ENCODE data around the gene C11orf86.
"Not testable (repeated sequence)": the region's sequence is repeated elsewhere in the genome, so short reads cannot be mapped to it uniquely, and the experiment has no call there.

Gene C11orf86

DNA sequence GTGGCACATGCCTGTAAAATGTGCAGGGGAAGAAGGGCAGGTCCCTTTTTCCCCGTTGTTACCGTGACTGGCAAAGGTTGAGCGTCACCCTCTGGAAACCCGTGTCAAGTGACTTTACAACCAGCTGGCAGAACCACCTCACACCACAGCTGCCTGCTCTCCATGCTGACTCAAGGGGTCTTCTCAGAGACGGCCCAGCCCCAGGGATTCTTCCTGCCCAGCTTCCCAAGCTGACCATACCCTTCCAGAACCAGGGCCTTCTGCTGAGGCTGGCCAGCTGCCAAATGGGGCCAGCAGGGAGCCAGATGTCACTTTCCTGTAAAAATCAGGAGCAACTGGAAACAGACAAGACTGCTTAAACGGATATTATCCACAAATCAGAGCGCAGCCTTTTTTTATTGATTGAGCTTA lies 23.2 kb upstream of the C11orf86 start:
- Histone ChIP-seq H3K4me3 (ENCODE audit: insufficient read depth, low read depth, low read length) (no peak overlapping the region), H3K27ac (ENCODE audit: insufficient read depth, low read depth, low read length, poor library complexity, severe bottlenecking) (no peak overlapping the region), H3K27me3 (ENCODE audit: control insufficient read depth, insufficient read depth, low read length, poor library complexity, severe bottlenecking) (no peaks in the 10 kb centered on the region), H3K4me1 (ENCODE audit: control insufficient read depth, insufficient read depth, low read length) (peaks cover 4% of the 10 kb centered on the region), H3K36me3 (ENCODE audit: control insufficient read depth, insufficient read depth, low read length) (no peaks in the 10 kb centered on the region), H3K9me3 (ENCODE audit: control insufficient read depth, low read length) (no peaks in the 10 kb centered on the region)
- 81 to 83% methylated on average over 7 of the region's 7 CpGs for WGBS, 2 experiments

DNA sequence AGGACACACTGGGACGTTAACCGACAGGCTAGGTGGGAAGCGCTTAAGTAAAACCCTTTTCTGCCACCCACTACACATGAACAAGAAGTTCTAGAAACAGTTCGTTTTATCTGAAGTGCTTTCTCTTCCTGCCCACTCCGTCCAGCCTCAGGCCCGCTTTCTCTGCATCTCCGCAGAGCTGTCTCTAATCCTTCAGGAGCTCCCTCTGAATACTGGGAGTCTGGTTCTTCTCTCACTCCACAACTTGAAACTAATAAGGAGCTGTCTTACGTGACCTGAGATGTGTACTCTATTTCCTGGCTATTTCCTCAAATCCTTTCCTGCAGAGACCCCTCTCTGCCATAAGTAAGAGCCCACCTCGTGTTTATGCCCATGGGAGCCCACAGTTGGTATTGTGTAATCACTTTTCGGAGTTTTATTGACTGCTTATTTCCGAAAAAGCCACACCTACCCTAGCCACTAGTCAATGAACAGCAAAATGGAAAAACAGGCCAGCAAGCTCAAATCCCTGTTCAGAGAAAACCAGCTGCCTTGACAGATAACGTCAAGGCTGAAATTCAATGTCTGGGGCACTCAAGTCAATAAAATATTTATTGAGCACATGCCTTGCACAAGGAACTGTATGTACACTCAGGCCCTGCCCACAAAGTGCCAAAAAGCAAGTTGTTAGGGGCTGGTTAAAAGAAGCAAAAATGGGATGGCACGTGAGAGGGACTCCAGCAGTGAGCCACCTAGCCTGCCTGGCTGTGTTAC lies 21.8 kb upstream of the C11orf86 start:
- Histone ChIP-seq H3K36me3 (ENCODE audit: control insufficient read depth, insufficient read depth, low read length) (no peaks in the 10 kb centered on the region), H3K27ac (ENCODE audit: insufficient read depth, low read depth, low read length, poor library complexity, severe bottlenecking) (no peak overlapping the region), H3K9me3 (ENCODE audit: control insufficient read depth, low read length) (no peaks in the 10 kb centered on the region), H3K4me3 (ENCODE audit: insufficient read depth, low read depth, low read length) (no peak overlapping the region), H3K4me1 (ENCODE audit: control insufficient read depth, insufficient read depth, low read length) (peaks cover 7% of the 10 kb centered on the region), H3K27me3 (ENCODE audit: control insufficient read depth, insufficient read depth, low read length, poor library complexity, severe bottlenecking) (no peaks in the 10 kb centered on the region)
- WGBS, 2 experiments = 94% methylated on average over 13 of the region's 13 CpGs

DNA sequence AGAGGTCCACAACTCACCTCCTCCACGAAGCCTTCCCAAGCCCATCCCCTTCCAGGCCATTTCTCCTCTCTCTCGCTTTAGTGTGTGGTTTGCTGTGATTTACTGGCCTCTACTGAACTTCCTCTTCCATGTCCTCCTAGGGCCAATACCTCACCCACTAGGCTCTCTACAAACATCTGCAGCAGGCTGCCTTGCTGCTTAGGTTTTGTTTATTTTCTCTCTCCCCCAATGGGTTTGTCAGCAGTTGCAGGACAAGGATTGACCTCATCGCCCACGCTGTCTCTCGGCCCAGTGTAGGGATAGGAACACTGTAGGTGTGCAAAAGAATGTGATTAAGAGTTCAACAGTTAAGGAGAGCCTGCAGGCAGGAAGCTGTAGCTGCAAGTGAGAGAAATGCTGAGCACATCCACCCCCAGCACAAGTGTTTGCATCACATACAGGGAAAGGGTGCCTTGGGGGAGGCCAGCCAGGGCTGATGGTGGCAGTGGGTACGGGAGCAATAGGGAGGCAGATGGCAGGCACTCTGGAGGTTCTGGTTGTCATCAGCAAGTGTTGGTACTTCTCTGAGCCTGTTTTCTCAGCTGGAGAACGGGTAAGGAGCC lies 18.3 kb upstream of the C11orf86 start:
- Histone ChIP-seq H3K9me3 (ENCODE audit: control insufficient read depth, low read length) (no peaks in the 10 kb centered on the region), H3K36me3 (ENCODE audit: control insufficient read depth, insufficient read depth, low read length) (no peaks in the 10 kb centered on the region), H3K27ac (ENCODE audit: insufficient read depth, low read depth, low read length, poor library complexity, severe bottlenecking) (no peak overlapping the region), H3K27me3 (ENCODE audit: control insufficient read depth, insufficient read depth, low read length, poor library complexity, severe bottlenecking) (peaks cover 9% of the 10 kb centered on the region), H3K4me1 (ENCODE audit: control insufficient read depth, insufficient read depth, low read length) (peaks cover 7% of the 10 kb centered on the region), H3K4me3 (ENCODE audit: insufficient read depth, low read depth, low read length) (no peak overlapping the region)
- WGBS, 2 experiments = 85 to 89% methylated on average over 7 of the region's 7 CpGs

DNA sequence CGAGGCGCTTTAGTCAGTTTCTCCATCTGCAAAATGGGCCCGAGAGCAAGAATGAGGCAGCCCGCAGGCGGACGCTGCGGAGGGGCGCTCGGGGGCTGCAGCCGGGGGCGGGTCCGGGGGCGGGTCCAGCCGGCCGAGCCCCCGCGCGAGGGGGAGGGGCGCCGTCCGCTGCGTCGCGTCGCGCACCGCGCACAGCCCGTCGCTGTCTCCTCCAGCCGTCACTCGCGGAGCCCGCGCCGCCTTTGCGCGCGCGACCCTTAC lies 17.2 kb upstream of the C11orf86 start:
- peaks cover 9% of the 10 kb centered on the region for H3K27me3 ChIP-seq (ENCODE audit: control insufficient read depth, insufficient read depth, low read length, poor library complexity, severe bottlenecking)
- 1% methylated on average over 40 of the region's 40 CpGs for WGBS, 2 experiments
- H3K36me3 ChIP-seq (ENCODE audit: control insufficient read depth, insufficient read depth, low read length) = no peaks in the 10 kb centered on the region
- H3K9me3 ChIP-seq (ENCODE audit: control insufficient read depth, low read length) = no peaks in the 10 kb centered on the region
- peaks cover 7% of the 10 kb centered on the region for H3K4me1 ChIP-seq (ENCODE audit: control insufficient read depth, insufficient read depth, low read length)
- H3K27ac ChIP-seq (ENCODE audit: insufficient read depth, low read depth, low read length, poor library complexity, severe bottlenecking) = no peak overlapping the region
- H3K4me3 ChIP-seq (ENCODE audit: insufficient read depth, low read depth, low read length) = peak overlapping the region; percentile 69

DNA sequence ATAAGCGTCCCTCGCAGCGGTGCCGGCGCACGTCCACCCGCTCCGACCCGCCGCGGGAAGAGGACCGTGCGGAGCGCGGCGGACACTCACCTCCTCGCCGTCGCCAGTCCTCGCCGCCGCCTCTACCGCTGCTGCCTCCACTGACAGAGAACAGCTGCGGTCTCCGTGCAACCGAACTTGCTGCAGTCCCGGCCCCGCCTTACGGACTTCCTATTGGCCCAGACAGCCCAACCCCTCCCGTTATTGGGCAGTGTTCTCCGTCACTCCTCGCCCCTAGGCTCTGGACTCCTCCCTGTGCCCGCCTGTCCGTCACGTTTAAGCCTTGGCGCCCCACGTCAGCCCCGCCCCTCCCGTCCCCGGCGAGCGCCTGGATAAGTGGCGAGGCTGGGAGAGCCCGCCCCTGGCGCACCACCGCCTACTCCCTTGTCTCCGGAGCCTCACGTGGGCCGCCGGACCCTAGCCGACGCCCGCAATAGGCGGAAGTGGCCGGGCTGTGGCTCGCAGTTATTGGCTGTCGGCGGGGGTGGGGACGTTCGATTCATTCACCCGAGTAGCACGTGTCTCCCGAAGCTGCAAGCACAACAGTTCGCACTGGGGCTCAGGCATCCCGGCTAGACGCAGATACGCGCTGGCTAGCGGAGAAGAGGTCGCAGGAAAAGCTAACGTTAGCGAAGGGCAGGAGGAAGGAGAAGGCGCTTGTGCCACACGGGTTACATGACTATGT lies 16.7 kb upstream of the C11orf86 start, which contains the start of gene PC:
Gene PC, minus strand, starts transcription at position 152 of the 724 bp plus-strand sequence. CDS start 86,224 bp downstream, outside the sequence.
- Histone ChIP-seq H3K27ac (ENCODE audit: insufficient read depth, low read depth, low read length, poor library complexity, severe bottlenecking) (no peak within 1 kb of the TSS), H3K4me1 (ENCODE audit: control insufficient read depth, insufficient read depth, low read length) (peaks cover 7% of the 10 kb centered on the region), H3K36me3 (ENCODE audit: control insufficient read depth, insufficient read depth, low read length) (no peaks in the 10 kb centered on the region), H3K4me3 (ENCODE audit: insufficient read depth, low read depth, low read length) (peak within 1 kb of the TSS; percentile 69), H3K27me3 (ENCODE audit: control insufficient read depth, insufficient read depth, low read length, poor library complexity, severe bottlenecking) (peaks cover 9% of the 10 kb centered on the region), H3K9me3 (ENCODE audit: control insufficient read depth, low read length) (no peaks in the 10 kb centered on the region)
- 0% methylated on average over 74 of the region's 74 CpGs for WGBS, 2 experiments

DNA sequence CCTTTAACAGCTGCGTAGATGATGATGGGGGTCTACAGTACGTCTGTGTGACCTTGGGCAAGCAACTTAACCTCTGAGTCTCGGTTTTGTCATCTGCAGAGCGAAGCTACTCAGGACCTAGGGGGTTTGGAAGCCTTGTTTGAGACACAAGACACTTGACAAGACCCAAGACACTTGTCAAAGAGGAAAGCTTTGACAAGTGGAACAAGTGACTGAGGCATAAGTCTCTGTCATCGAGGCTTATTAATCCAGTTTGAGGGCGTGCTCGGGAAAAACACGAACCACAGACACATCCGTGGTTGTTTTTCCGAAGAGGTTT lies 16.2 kb upstream of the C11orf86 start:
- H3K9me3 ChIP-seq (ENCODE audit: control insufficient read depth, low read length) = no peaks in the 10 kb centered on the region
- H3K4me3 ChIP-seq (ENCODE audit: insufficient read depth, low read depth, low read length) = no peak overlapping the region
- H3K4me1 ChIP-seq (ENCODE audit: control insufficient read depth, insufficient read depth, low read length) = peaks cover 7% of the 10 kb centered on the region
- no peak overlapping the region for H3K27ac ChIP-seq (ENCODE audit: insufficient read depth, low read depth, low read length, poor library complexity, severe bottlenecking)
- no peaks in the 10 kb centered on the region for H3K36me3 ChIP-seq (ENCODE audit: control insufficient read depth, insufficient read depth, low read length)
- WGBS, 2 experiments = 42 to 48% methylated on average over 10 of the region's 10 CpGs
- peaks cover 9% of the 10 kb centered on the region for H3K27me3 ChIP-seq (ENCODE audit: control insufficient read depth, insufficient read depth, low read length, poor library complexity, severe bottlenecking)

DNA sequence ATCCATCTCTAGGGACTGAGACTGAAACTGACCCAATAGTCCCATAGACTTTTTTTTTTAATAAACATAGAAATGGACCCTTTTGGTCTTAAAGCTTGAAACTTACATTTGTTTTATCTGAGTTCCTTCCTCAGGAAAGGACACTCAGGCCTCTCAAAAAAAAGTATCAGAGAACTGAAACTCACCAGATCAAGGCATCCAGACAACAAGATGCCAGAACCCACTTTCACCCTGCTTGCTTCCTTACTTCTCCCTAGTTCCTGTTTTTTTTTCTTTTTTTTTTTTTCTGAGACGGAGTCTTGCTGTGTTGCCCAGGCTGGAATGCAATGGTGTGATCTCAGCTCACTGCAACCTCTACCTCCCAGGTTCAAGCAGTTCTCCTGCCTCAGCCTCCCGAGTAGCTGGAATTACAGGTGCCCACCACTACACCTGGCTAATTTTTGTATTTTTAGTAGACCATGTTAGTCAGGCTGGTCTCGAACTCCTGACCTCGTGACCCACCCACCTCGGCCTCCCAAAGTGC lies 13.4 kb upstream of the C11orf86 start:
- WGBS, 2 experiments = 88 to 89% methylated on average over 5 of the region's 5 CpGs
- H3K4me3 ChIP-seq (ENCODE audit: insufficient read depth, low read depth, low read length); H3K9me3 ChIP-seq (ENCODE audit: control insufficient read depth, low read length); H3K27me3 ChIP-seq (ENCODE audit: control insufficient read depth, insufficient read depth, low read length, poor library complexity, severe bottlenecking); H3K36me3 ChIP-seq (ENCODE audit: control insufficient read depth, insufficient read depth, low read length); H3K27ac ChIP-seq (ENCODE audit: insufficient read depth, low read depth, low read length, poor library complexity, severe bottlenecking); H3K4me1 ChIP-seq (ENCODE audit: control insufficient read depth, insufficient read depth, low read length): not testable (repeated sequence)

DNA sequence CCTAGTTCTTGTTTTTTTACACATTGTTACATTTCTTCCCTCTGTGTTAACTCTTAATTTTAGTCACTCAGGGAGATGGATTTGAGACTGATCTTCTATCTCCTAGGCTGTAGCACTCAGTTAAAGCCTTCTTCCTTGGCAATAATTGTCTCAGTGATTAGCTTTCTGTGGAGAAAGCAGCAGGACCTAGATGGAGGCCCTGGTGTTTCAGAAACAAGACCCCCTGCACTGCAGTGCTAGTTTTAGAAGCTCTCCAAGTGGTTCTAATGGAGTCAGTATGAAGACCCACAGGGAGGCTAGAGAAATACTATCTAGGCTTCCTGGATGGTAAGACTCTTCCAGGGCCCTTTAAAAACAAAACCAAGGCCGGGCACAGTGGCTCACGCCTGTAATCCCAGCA lies 12.9 kb upstream of the C11orf86 start:
- H3K36me3 ChIP-seq (ENCODE audit: control insufficient read depth, insufficient read depth, low read length) = no peaks in the 10 kb centered on the region
- H3K27me3 ChIP-seq (ENCODE audit: control insufficient read depth, insufficient read depth, low read length, poor library complexity, severe bottlenecking) = peaks cover 9% of the 10 kb centered on the region
- no peak overlapping the region for H3K4me3 ChIP-seq (ENCODE audit: insufficient read depth, low read depth, low read length)
- H3K9me3 ChIP-seq (ENCODE audit: control insufficient read depth, low read length) = no peaks in the 10 kb centered on the region
- WGBS, 2 experiments = 78 to 89% methylated on average over 2 of the region's 2 CpGs
- no peak overlapping the region for H3K27ac ChIP-seq (ENCODE audit: insufficient read depth, low read depth, low read length, poor library complexity, severe bottlenecking)
- H3K4me1 ChIP-seq (ENCODE audit: control insufficient read depth, insufficient read depth, low read length) = peaks cover under 1% of the 10 kb centered on the region

DNA sequence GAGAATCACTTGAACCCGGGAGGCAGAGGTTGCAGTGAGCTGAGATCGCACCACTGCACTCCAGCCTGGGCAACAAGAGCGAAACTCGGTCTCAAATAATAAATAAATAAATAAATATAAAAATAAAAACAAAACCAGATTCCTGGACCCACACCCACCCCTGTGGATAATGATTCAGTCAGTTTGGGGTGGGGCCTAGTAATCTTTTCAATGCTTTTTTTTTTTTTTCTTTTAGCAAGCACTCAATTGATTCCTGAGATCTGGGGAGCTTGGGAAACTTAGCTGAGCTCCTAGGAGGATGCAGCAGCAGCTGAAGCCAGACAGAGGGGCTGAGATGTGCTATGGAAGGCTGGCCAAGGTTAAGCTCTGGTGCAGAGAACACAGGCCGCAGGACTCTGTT lies 12.3 kb upstream of the C11orf86 start:
- no peaks in the 10 kb centered on the region for H3K9me3 ChIP-seq (ENCODE audit: control insufficient read depth, low read length)
- no peaks in the 10 kb centered on the region for H3K36me3 ChIP-seq (ENCODE audit: control insufficient read depth, insufficient read depth, low read length)
- no peaks in the 10 kb centered on the region for H3K4me1 ChIP-seq (ENCODE audit: control insufficient read depth, insufficient read depth, low read length)
- 80 to 100% methylated on average over 1 to 2 of the region's 5 CpGs for WGBS, 2 experiments
- H3K27ac ChIP-seq (ENCODE audit: insufficient read depth, low read depth, low read length, poor library complexity, severe bottlenecking) = no peak overlapping the region
- peaks cover 9% of the 10 kb centered on the region for H3K27me3 ChIP-seq (ENCODE audit: control insufficient read depth, insufficient read depth, low read length, poor library complexity, severe bottlenecking)
- H3K4me3 ChIP-seq (ENCODE audit: insufficient read depth, low read depth, low read length) = no peak overlapping the region

DNA sequence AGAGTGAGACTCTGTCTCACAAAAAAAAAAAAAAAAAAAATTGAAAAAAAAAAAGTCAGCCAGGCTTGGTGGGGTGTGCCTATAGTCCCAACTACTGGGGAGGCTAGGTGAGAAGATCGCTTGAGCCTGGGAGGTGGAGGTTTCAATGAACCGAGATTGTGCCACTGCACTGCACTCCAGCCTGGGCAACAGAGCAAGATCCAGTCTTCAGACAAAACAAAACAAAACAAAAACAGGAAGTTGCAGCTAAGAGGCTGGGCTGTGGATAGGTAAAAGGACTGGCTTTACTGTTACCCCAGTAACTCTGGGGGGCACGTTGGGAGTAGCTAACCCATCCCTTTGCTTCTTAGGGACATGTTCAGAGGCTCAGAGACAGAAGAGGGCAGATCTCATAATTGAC lies 10.6 kb upstream of the C11orf86 start:
- no peaks in the 10 kb centered on the region for H3K36me3 ChIP-seq (ENCODE audit: control insufficient read depth, insufficient read depth, low read length)
- H3K4me3 ChIP-seq (ENCODE audit: insufficient read depth, low read depth, low read length) = no peak overlapping the region
- H3K27me3 ChIP-seq (ENCODE audit: control insufficient read depth, insufficient read depth, low read length, poor library complexity, severe bottlenecking) = peaks cover 2% of the 10 kb centered on the region
- WGBS, 2 experiments = 85 to 96% methylated on average over 3 of the region's 3 CpGs
- no peaks in the 10 kb centered on the region for H3K9me3 ChIP-seq (ENCODE audit: control insufficient read depth, low read length)
- H3K27ac ChIP-seq (ENCODE audit: insufficient read depth, low read depth, low read length, poor library complexity, severe bottlenecking) = no peak overlapping the region
- H3K4me1 ChIP-seq (ENCODE audit: control insufficient read depth, insufficient read depth, low read length) = no peaks in the 10 kb centered on the region

Data from ectodermal cell (in vitro differentiated cells).